PC-9 (cell line): ENCODE results near the gene TLK2.

Experiments
- CTCF ChIP-seq: fragments of 200-600 bp; sonication (generic); conservative IDR thresholded peaks from 2 replicates; pipeline ENCODE4 v1.6.1; 2017; ENCODE audit warnings: mixed run types, antibody characterized with exemption, mild to moderate bottlenecking, moderate library complexity
- EZH2 ChIP-seq: fragments of 200-600 bp; sonication (generic); IDR thresholded peaks from 2 replicates; pipeline ENCODE4 v1.8.0; 2017; ENCODE audit warnings: antibody characterized with exemption, low read depth

- TF ChIP-seq CTCF (no peak), EZH2 (no peak)
These were observed 136.9 kb downstream of the TLK2 start for GRCh38 chr17:62615503-62615902.
